ENCODE results near the gene WDR37.

The WDR37 gene

DNA sequence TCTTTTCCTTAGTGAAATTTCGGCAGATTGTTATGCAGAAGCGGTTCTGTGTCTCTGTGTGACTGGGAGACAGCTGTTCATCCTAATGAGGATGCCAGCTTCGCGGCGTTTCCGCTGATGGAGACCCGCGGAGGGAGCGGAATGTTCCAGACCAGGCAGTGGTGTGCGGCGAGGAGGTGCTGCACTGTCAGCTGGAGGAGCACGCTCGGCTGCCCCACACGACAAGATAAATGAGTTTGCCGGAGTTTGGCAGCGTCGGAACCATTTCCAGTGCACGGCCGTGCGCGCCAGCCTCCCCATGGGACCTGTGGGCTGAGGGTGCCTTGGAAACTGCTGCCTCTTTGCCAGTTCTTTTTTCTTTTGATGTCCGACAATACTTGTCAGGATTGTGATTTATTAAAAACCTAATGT lies 64.6 kb downstream of the WDR37 start:
- no peak overlapping the region for H3K4me3 ChIP-seq (ENCODE audit: low read length)
- no peaks in the 10 kb centered on the region for H3K9me3 ChIP-seq (ENCODE audit: low read length)
- no peaks in the 10 kb centered on the region for H3K4me1 ChIP-seq (ENCODE audit: insufficient read depth, low read length)
- no peaks in the 10 kb centered on the region for H3K27me3 ChIP-seq (ENCODE audit: insufficient read depth, low read length)
- peaks cover 66% of the 10 kb centered on the region for H3K36me3 ChIP-seq (ENCODE audit: insufficient read depth, low read length)
- H2AFZ ChIP-seq (ENCODE audit: low read depth, low read length), result no peak overlapping the region

DNA sequence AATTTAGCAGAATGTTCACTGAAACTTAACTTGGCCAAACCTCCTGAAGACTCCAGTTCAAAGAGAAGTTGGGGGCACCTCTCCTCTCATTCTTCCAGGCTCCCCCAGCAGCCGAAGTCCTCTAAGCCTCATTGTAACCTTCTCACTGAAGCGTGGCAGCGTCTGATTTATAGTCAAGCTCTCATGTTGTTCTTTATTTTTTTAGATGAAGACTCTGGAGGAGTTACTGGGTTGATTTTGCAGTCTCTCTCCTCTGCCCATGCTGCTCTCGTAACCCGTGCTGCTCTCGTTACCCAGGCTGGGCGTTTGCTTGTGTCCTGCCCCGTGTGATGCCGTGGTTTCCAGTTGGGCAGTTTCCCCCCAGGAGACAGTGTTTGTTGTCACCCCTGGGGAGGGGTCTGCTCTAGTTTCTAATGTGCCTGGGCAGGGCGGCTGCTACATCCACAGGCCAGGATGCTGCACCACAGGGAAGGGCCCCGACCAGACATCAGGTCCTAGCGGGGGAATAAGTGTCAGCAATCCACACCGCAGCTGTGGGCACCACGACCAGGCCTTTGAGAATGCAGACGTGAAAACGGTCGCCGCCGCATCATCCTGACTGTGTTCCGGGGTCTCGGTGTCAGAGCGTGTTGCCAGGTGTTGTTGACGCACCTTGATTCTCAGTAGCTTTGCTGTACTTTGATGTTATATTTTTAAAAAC lies 65.2 kb downstream of the WDR37 start:
- H3K36me3 ChIP-seq (ENCODE audit: insufficient read depth, low read length), result peaks cover 68% of the 10 kb centered on the region
- H3K27me3 ChIP-seq (ENCODE audit: insufficient read depth, low read length), result no peaks in the 10 kb centered on the region
- H3K9me3 ChIP-seq (ENCODE audit: low read length), result no peaks in the 10 kb centered on the region
- H3K4me3 ChIP-seq (ENCODE audit: low read length), result no peak overlapping the region
- no peak overlapping the region for H2AFZ ChIP-seq (ENCODE audit: low read depth, low read length)
- no peaks in the 10 kb centered on the region for H3K4me1 ChIP-seq (ENCODE audit: insufficient read depth, low read length)

DNA sequence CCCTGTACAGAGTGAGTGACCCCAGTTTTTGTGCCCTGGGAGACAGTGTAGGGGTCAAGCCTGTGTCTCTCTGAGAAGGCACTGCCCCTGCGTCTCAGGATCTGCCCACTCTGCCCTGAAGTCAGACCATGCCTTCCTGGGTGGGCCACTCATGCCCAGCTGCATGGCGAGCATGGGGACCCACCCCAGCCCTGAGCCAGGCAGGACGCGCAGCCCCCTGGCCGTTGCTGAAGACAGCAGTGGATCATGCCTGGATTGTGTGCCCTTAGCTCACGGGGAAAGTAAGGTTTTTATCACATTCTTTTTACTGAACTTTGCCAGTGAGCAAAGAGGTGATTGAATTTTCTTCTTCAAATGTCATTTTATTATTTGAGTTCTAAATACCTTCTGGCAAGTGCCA lies 66.2 kb downstream of the WDR37 start:
- no peaks in the 10 kb centered on the region for H3K4me1 ChIP-seq (ENCODE audit: insufficient read depth, low read length)
- peaks cover 63% of the 10 kb centered on the region for H3K36me3 ChIP-seq (ENCODE audit: insufficient read depth, low read length)
- H3K9me3 ChIP-seq (ENCODE audit: low read length), result no peaks in the 10 kb centered on the region
- no peak overlapping the region for H3K4me3 ChIP-seq (ENCODE audit: low read length)
- H3K27me3 ChIP-seq (ENCODE audit: insufficient read depth, low read length), result no peaks in the 10 kb centered on the region
- H2AFZ ChIP-seq (ENCODE audit: low read depth, low read length), result no peak overlapping the region

DNA sequence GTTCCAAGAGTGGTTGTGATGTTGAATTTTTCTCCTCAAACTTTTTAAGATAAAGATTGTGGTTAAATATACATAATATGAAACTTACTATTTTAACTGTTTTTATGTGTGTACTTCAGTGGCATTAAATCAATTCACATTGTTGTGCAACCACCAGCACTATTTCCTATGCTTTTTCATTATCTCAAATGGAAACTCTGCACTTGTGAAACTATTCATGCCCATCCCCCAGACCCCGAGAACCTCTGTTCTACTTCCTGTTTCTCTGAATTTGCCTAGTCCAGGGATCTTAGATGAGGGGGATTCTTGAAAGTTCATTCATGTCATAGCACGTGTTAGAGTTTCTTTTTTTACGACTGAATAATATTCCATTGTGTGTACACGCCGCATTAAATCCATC lies 67.0 kb downstream of the WDR37 start:
- H3K27me3 ChIP-seq (ENCODE audit: insufficient read depth, low read length), result no peaks in the 10 kb centered on the region
- peaks cover 67% of the 10 kb centered on the region for H3K36me3 ChIP-seq (ENCODE audit: insufficient read depth, low read length)
- no peaks in the 10 kb centered on the region for H3K4me1 ChIP-seq (ENCODE audit: insufficient read depth, low read length)
- no peak overlapping the region for H2AFZ ChIP-seq (ENCODE audit: low read depth, low read length)
- no peaks in the 10 kb centered on the region for H3K9me3 ChIP-seq (ENCODE audit: low read length)
- H3K4me3 ChIP-seq (ENCODE audit: low read length), result no peak overlapping the region

DNA sequence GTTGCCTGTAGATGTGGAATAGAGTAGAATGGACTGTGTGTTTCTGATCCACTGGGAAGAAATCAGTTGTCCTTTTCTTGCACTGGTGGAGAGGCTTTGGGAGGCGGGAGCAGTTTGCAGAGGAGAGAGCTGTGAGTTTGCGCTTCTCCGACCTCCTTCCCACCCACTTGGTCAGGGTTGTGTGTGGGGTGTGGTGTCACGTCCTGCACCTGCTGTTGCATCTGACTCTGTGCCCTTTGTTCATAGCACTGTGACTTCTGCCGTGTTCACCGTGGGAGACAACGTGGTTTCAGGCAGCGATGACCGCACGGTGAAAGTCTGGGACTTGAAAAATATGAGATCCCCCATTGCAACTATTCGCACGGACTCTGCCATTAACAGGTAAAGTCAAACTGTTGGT lies 67.8 kb downstream of the WDR37 start:
- H3K36me3 ChIP-seq (ENCODE audit: insufficient read depth, low read length), result peaks cover 70% of the 10 kb centered on the region
- no peak overlapping the region for H2AFZ ChIP-seq (ENCODE audit: low read depth, low read length)
- no peaks in the 10 kb centered on the region for H3K4me1 ChIP-seq (ENCODE audit: insufficient read depth, low read length)
- no peaks in the 10 kb centered on the region for H3K27me3 ChIP-seq (ENCODE audit: insufficient read depth, low read length)
- peaks cover 5% of the 10 kb centered on the region for H3K9me3 ChIP-seq (ENCODE audit: low read length)
- H3K4me3 ChIP-seq (ENCODE audit: low read length), result no peak overlapping the region

DNA sequence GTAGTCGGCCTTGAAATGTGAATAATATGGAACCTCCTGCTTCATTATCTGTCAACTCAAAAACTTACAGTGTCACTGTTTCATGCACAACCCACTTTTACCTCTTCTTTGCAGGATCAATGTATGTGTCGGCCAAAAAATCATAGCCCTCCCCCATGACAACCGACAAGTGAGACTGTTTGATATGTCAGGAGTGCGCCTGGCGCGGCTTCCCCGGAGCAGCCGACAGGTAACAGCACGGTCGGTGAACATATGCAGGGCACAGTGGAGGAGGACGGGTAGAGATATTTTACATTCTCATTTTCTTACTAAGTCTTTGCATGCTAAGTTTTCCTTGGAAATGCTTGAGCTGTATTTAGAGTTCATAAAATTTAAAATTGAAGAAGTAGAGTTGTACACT lies 68.6 kb downstream of the WDR37 start:
- Histone ChIP-seq H3K4me3 (ENCODE audit: low read length) (no peak overlapping the region), H3K4me1 (ENCODE audit: insufficient read depth, low read length) (no peaks in the 10 kb centered on the region), H3K9me3 (ENCODE audit: low read length) (peaks cover 8% of the 10 kb centered on the region), H2AFZ (ENCODE audit: low read depth, low read length) (no peak overlapping the region), H3K27me3 (ENCODE audit: insufficient read depth, low read length) (no peaks in the 10 kb centered on the region), H3K36me3 (ENCODE audit: insufficient read depth, low read length) (peaks cover 75% of the 10 kb centered on the region)

DNA sequence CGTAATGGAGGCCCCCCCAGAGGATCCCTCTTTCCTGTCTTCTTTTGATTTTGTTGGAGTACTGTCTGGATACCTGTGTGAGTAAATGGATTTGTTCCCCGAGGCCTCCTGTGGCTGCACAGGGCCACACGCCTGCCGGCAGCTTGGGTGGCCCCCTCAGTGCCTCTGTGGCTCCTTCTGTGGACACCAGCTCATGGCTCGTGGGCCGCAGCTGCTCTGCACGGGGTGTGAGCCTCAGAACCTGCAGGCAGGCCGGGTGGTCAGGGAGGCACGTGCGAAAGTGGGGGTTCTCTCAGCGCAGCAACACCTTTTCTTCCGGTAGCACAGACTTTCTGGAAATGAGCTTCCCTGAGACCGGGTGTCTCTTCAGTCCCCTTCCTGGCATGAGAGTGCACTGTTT lies 70.3 kb downstream of the WDR37 start:
- Histone ChIP-seq H3K4me1 (ENCODE audit: insufficient read depth, low read length) (no peaks in the 10 kb centered on the region), H3K27me3 (ENCODE audit: insufficient read depth, low read length) (no peaks in the 10 kb centered on the region), H3K36me3 (ENCODE audit: insufficient read depth, low read length) (peaks cover 81% of the 10 kb centered on the region), H3K4me3 (ENCODE audit: low read length) (no peak overlapping the region), H3K9me3 (ENCODE audit: low read length) (peaks cover 13% of the 10 kb centered on the region), H2AFZ (ENCODE audit: low read depth, low read length) (no peak overlapping the region)

DNA sequence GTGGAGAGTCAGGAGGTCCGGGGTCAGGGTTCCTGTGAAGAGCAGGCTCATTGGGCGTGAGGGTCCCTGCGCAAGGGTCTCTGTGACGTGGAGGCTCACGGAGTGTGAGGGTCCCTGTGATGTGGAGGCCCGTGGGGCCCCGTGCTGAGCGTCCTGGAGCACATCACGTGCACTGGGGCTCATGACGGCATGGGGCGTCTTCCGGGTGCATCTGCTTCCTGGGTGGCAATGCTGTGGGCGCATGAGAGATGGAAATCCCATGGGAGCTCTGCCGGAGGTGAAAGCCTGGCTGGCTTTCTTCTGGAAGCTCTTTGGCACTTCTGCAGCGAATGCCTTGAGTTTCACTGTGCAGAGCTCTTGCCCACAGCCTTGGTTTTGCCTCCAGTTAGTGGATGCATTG lies 71.4 kb downstream of the WDR37 start:
- Histone ChIP-seq H3K4me3 (ENCODE audit: low read length) (no peak overlapping the region), H3K4me1 (ENCODE audit: insufficient read depth, low read length) (no peaks in the 10 kb centered on the region), H3K9me3 (ENCODE audit: low read length) (peaks cover 13% of the 10 kb centered on the region), H3K27me3 (ENCODE audit: insufficient read depth, low read length) (no peaks in the 10 kb centered on the region), H2AFZ (ENCODE audit: low read depth, low read length) (no peak overlapping the region), H3K36me3 (ENCODE audit: insufficient read depth, low read length) (peaks cover 71% of the 10 kb centered on the region)

DNA sequence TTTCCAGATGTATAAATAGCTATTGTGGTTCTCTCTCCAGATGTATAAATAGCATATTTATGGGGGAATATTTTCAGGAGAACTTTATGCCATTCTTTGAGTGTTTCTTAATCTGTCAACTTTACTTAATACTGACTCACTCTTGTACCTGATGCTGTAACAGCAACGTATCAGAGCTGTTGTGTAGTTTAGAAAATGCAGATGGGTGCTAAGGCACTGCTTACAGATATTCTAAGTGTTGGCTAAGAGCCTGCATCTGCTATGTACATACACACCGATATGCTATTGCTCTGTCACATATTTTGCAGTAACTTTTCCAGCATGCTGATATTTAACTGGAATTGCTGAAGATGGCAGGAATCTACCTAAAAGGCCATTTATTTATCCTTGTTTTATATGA lies 71.9 kb downstream of the WDR37 start:
- Histone ChIP-seq H3K9me3 (ENCODE audit: low read length) (peaks cover 13% of the 10 kb centered on the region), H3K4me3 (ENCODE audit: low read length) (no peak overlapping the region), H3K36me3 (ENCODE audit: insufficient read depth, low read length) (peaks cover 71% of the 10 kb centered on the region), H3K4me1 (ENCODE audit: insufficient read depth, low read length) (no peaks in the 10 kb centered on the region), H2AFZ (ENCODE audit: low read depth, low read length) (no peak overlapping the region), H3K27me3 (ENCODE audit: insufficient read depth, low read length) (no peaks in the 10 kb centered on the region)

DNA sequence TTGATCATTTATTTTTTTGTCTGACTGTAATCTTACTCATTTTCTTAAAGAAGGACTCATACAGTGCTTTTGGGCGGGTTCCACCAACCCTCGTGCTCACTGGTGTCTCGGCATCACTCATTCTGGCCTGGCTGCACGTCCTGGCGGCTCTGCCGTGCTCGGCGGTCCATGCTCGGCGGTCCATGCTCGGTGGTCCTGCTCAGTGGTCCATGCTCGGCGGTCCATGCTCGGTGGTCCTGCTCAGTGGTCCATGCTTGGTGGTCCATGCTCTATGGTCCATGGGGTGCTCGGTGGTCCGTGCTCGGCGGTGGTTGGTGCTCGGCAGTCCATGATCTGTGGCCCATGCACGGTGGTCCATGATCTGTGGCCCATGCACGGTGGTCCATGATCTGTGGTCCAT lies 72.5 kb downstream of the WDR37 start:
- H2AFZ ChIP-seq (ENCODE audit: low read depth, low read length), result no peak overlapping the region
- H3K27me3 ChIP-seq (ENCODE audit: insufficient read depth, low read length), result no peaks in the 10 kb centered on the region
- peaks cover 13% of the 10 kb centered on the region for H3K9me3 ChIP-seq (ENCODE audit: low read length)
- peaks cover 67% of the 10 kb centered on the region for H3K36me3 ChIP-seq (ENCODE audit: insufficient read depth, low read length)
- no peak overlapping the region for H3K4me3 ChIP-seq (ENCODE audit: low read length)
- H3K4me1 ChIP-seq (ENCODE audit: insufficient read depth, low read length), result no peaks in the 10 kb centered on the region

DNA sequence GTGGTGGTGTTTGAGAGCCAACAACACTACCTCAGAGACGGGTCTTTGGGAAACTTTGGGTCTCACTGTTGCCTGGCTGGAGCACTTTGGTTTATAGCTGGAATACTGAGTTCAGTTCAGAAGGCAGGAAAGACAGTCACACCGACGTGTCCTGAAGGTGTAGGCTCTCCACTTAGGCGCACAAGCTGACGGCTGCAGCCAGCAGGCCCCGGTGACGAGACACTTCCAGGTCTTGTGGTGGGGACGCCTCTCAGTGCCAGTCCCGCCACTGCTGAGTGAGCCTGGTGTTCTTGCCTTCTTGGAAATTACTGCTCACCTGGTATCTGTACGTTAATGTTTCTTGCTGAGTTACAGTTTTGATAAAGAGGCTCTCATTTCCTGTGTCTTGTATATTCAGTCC lies 74.0 kb downstream of the WDR37 start:
- Histone ChIP-seq H3K4me1 (ENCODE audit: insufficient read depth, low read length) (no peaks in the 10 kb centered on the region), H3K9me3 (ENCODE audit: low read length) (peaks cover 13% of the 10 kb centered on the region), H3K27me3 (ENCODE audit: insufficient read depth, low read length) (no peaks in the 10 kb centered on the region), H3K36me3 (ENCODE audit: insufficient read depth, low read length) (peaks cover 51% of the 10 kb centered on the region), H2AFZ (ENCODE audit: low read depth, low read length) (no peak overlapping the region), H3K4me3 (ENCODE audit: low read length) (no peak overlapping the region)

DNA sequence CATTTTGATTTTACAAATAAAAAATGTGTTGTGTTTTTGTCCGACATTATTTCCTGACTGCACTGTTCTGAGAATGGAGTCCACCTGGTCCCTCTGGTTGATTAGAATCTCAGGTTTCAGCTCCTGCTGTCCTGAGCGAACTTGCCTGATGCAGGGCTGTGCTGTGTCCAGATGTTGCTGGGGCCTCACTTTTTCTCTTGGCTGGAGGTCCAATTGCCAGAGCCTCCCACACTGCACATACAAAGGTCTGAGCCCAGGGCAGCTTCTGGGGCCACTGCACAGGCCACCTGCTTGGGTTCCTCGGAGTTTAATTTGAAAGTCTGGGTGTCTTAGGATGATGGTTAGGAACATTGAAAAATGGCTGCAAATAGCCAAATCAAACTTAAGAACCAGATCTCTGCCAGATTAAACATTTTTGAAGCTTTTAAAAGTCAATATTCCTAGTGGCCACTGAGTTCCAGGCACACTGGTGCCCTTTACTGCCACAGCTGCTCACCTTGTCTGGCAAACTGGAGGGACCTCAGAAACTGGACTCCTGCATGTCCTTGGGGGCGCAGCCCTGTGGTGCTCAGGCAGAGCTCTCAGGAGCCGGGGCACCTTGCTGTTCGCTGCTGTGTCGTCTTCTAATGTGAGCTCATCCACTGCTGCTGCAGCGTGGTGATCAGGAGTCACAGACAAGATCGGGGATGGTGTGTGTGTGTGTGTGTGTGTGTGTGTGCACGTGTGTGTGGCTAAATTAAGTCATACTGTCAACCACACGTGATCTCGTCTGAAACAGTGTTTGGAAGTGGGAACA lies 75.0 kb downstream of the WDR37 start:
- Histone ChIP-seq H2AFZ (ENCODE audit: low read depth, low read length) (no peak overlapping the region), H3K4me3 (ENCODE audit: low read length) (no peak overlapping the region), H3K36me3 (ENCODE audit: insufficient read depth, low read length) (peaks cover 45% of the 10 kb centered on the region), H3K9me3 (ENCODE audit: low read length) (peaks cover 15% of the 10 kb centered on the region), H3K4me1 (ENCODE audit: insufficient read depth, low read length) (no peaks in the 10 kb centered on the region), H3K27me3 (ENCODE audit: insufficient read depth, low read length) (no peaks in the 10 kb centered on the region)

DNA sequence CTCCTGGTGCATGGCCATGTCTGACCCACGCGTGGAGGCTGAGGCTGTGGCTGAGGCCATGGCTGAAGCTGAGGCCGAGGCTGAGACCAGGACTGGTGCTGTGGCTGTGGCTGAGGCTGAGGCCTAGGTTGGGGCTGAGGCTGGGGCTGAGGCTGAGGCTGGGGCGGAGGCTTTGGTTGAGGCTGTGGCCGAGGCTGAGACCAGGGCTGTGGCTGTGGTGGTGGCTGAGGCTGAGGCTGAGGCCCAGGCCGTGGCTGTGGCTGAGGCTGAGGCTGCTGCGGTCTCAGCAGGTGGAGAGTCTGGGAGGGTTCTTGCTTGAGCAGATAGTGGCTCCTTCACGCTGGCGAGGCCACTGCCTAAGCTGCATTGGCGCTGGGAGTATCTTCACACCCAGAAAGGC lies 76.4 kb downstream of the WDR37 start:
- Histone ChIP-seq H3K27me3 (ENCODE audit: insufficient read depth, low read length) (no peaks in the 10 kb centered on the region), H3K9me3 (ENCODE audit: low read length) (peaks cover 18% of the 10 kb centered on the region), H3K36me3 (ENCODE audit: insufficient read depth, low read length) (peaks cover 37% of the 10 kb centered on the region), H3K4me3 (ENCODE audit: low read length) (no peak overlapping the region), H2AFZ (ENCODE audit: low read depth, low read length) (no peak overlapping the region), H3K4me1 (ENCODE audit: insufficient read depth, low read length) (no peaks in the 10 kb centered on the region)

All from neuron (in vitro differentiated cells).